Measurements from ENCODE around the gene RTTN.
A peak's percentile ranks its signal among the peaks of the same experiment; 100 is the strongest.
"Not testable (repeated sequence)": the region's sequence is repeated elsewhere in the genome, so short reads cannot be mapped to it uniquely, and the experiment has no call there.

RTTN gene

GRCh38 chr18:69975294-69975693 is 230.2 kb downstream of the RTTN start:
- not testable (repeated sequence) for DNase-seq

- peak; percentile 21 for DNase-seq
Measured at GRCh38 chr18:69974365-69974764, 231.1 kb downstream of the RTTN start.

GRCh38 chr18:69969491-69969890 is 236.0 kb downstream of the RTTN start:
- DNase-seq, result no peak

GRCh38 chr18:69968039-69968438 is 237.4 kb downstream of the RTTN start:
- no peak for DNase-seq

- DNase-seq, result no peak
Measured at GRCh38 chr18:69963196-69963595, 242.3 kb downstream of the RTTN start.

- DNase-seq, result no peak
Measured at GRCh38 chr18:69961718-69962117, 243.8 kb downstream of the RTTN start.

- DNase-seq, result no peak
Measured at GRCh38 chr18:69958422-69958821, 247.1 kb downstream of the RTTN start.

GRCh38 chr18:69957747-69958146 is 247.7 kb downstream of the RTTN start:
- DNase-seq, result no peak

GRCh38 chr18:69956665-69957620 is 248.5 kb downstream of the RTTN start:
- no peak for DNase-seq

- DNase-seq, result peak; percentile 37
Measured at GRCh38 chr18:69956057-69956456, 249.4 kb downstream of the RTTN start.

GRCh38 chr18:69954719-69955480 is 250.6 kb downstream of the RTTN start:
- DNase-seq, result no peak

- no peak for DNase-seq
Measured at GRCh38 chr18:69953191-69953590, 252.3 kb downstream of the RTTN start.

Measured in kidney glomerular epithelial cell (primary cell).